H9 (cell line): ENCODE data around the gene USP21. TPM values are rescaled to one million over a fixed set of nuclear protein-coding genes. Genes with fewer than 3 reads are reported as not detected.

Experiments used
- DNase-seq: peaks from one replicate; pipeline ENCODE4 v3.0.0-alpha.2; 2017
- H2AFZ ChIP-seq: one replicate; pipeline ENCODE4 v1.6.1; 2013; ENCODE audit warnings: mild to moderate bottlenecking, low read length, control low read depth, moderate library complexity
- H2AK5ac ChIP-seq: 2 replicates; pipeline ENCODE4 v1.6.1; 2013; ENCODE audit warnings: low read length, control low read depth, mixed read lengths; ENCODE audit not compliant: insufficient read length
- H2BK120ac ChIP-seq: one replicate; pipeline ENCODE4 v1.6.1; 2013; ENCODE audit warnings: low read depth, mild to moderate bottlenecking, low read length, control low read depth, inconsistent platforms; ENCODE audit not compliant: poor library complexity, severe bottlenecking
- H2BK12ac ChIP-seq: 2 replicates; pipeline ENCODE4 v1.6.1; 2013; ENCODE audit warnings: low read length, control low read depth, mixed read lengths, low read depth; ENCODE audit not compliant: insufficient read length
- H2BK15ac ChIP-seq: 2 replicates; pipeline ENCODE4 v1.6.1; 2013; ENCODE audit warnings: low read depth, low read length, control low read depth
- H2BK20ac ChIP-seq: one replicate; pipeline ENCODE4 v1.6.1; 2013; ENCODE audit warnings: low read depth, mild to moderate bottlenecking, low read length, control low read depth, inconsistent platforms; ENCODE audit not compliant: poor library complexity, severe bottlenecking
- H2BK5ac ChIP-seq: 2 replicates; pipeline ENCODE4 v1.6.1; 2013; ENCODE audit warnings: low read length, control low read depth, mixed read lengths; ENCODE audit not compliant: insufficient read length
- H3K14ac ChIP-seq: 2 replicates; pipeline ENCODE4 v1.6.1; 2013; ENCODE audit warnings: low read length, control low read depth; ENCODE audit not compliant: insufficient read depth
- H3K18ac ChIP-seq: 2 replicates; pipeline ENCODE4 v1.6.1; 2013; ENCODE audit warnings: low read depth, mild to moderate bottlenecking, mixed read lengths, low read length, control low read depth; ENCODE audit not compliant: insufficient read length
- H3K23ac ChIP-seq: 2 replicates; pipeline ENCODE4 v1.6.1; 2013; ENCODE audit warnings: low read length, control low read depth, mixed read lengths, low read depth; ENCODE audit not compliant: insufficient read length
- H3K23me2 ChIP-seq: 2 replicates; pipeline ENCODE4 v1.6.1; 2013; ENCODE audit warnings: low read depth, mild to moderate bottlenecking, mixed read lengths, low read length, control low read depth; ENCODE audit not compliant: insufficient read length, poor library complexity, severe bottlenecking
- H3K27ac ChIP-seq: 2 replicates; pipeline ENCODE4 v1.5.1; 2013; ENCODE audit warnings: low read length, control low read depth, mixed read lengths, low read depth; ENCODE audit not compliant: insufficient read length
- H3K27me3 ChIP-seq: 2 replicates; pipeline ENCODE4 v1.6.1; 2013; ENCODE audit warnings: low read length, control low read depth, inconsistent platforms; ENCODE audit not compliant: insufficient read depth
- H3K4ac ChIP-seq: 2 replicates; pipeline ENCODE4 v1.6.1; 2013; ENCODE audit warnings: low read depth, mild to moderate bottlenecking, control low read depth, inconsistent platforms, low read length, moderate library complexity
- H3K4me1 ChIP-seq: 2 replicates; pipeline ENCODE4 v1.6.1; 2013; ENCODE audit warnings: low read length, control low read depth, inconsistent platforms; ENCODE audit not compliant: insufficient read depth
- H3K4me2 ChIP-seq: 2 replicates; pipeline ENCODE4 v1.6.1; 2013; ENCODE audit warnings: low read length, control low read depth, mixed read lengths; ENCODE audit not compliant: insufficient read length, insufficient read depth
- H3K56ac ChIP-seq: 2 replicates; pipeline ENCODE4 v1.6.1; 2013; ENCODE audit warnings: low read depth, mild to moderate bottlenecking, mixed read lengths, low read length, control low read depth; ENCODE audit not compliant: insufficient read length
- H3K79me1 ChIP-seq: 2 replicates; pipeline ENCODE4 v1.6.1; 2013; ENCODE audit warnings: low read depth, mild to moderate bottlenecking, moderate library complexity, low read length, control low read depth, inconsistent platforms; ENCODE audit not compliant: insufficient read depth, poor library complexity, severe bottlenecking
- H3K79me2 ChIP-seq: 2 replicates; pipeline ENCODE4 v1.6.1; 2013; ENCODE audit warnings: low read length, control low read depth, inconsistent platforms; ENCODE audit not compliant: insufficient read depth
- H3K9ac ChIP-seq: 2 replicates; pipeline ENCODE4 v1.6.1; 2013; ENCODE audit warnings: low read length, control low read depth, mixed read lengths; ENCODE audit not compliant: insufficient read length; ENCODE audit errors: extremely low read depth
- H3K9me3 ChIP-seq: one replicate; pipeline ENCODE4 v1.6.1; 2013; ENCODE audit warnings: low read depth, low read length, inconsistent platforms; ENCODE audit not compliant: control insufficient read depth
- H3T11ph ChIP-seq: one replicate; pipeline ENCODE4 v1.6.1; 2013; ENCODE audit warnings: mild to moderate bottlenecking, low read length, control low read depth, inconsistent platforms
- H4K20me1 ChIP-seq: one replicate; pipeline ENCODE4 v1.6.1; 2013; ENCODE audit not compliant: control insufficient read depth, insufficient read length, insufficient read depth
- H4K5ac ChIP-seq: 2 replicates; pipeline ENCODE4 v1.6.1; 2013; ENCODE audit warnings: low read depth, mild to moderate bottlenecking, mixed read lengths, low read length, control low read depth; ENCODE audit not compliant: insufficient read length
- H4K8ac ChIP-seq: replicated peaks from 2 replicates; pipeline ENCODE4 v1.6.1; 2013; ENCODE audit warnings: low read length, control low read depth, mixed read lengths, low read depth; ENCODE audit not compliant: insufficient read length
- H4K91ac ChIP-seq: 2 replicates; pipeline ENCODE4 v1.6.1; 2013; ENCODE audit warnings: low read depth, mild to moderate bottlenecking, moderate library complexity, mixed read lengths, low read length, control low read depth; ENCODE audit not compliant: insufficient read length
- H3K27ac Mint-ChIP-seq, 3 experiments: 2 replicates in 2 of 3; 3 replicates in 1 of 3; pipeline ENCODE4 v1.8.0; 2020 to 2021; ENCODE audit warnings: mixed read lengths in 3 of 3, mild to moderate bottlenecking in 1 of 3, moderate library complexity in 1 of 3
- H3K27me3 Mint-ChIP-seq: 2 replicates; pipeline ENCODE4 v1.8.0; 2021; ENCODE audit warnings: low read depth, mild to moderate bottlenecking, moderate library complexity, mixed read lengths
- H3K36me3 Mint-ChIP-seq, 3 experiments: 2 replicates in 2 of 3; 3 replicates in 1 of 3; pipeline ENCODE4 v1.8.0; 2020 to 2021; ENCODE audit warnings: low read depth in 3 of 3, mixed read lengths in 3 of 3; ENCODE audit not compliant: insufficient read depth in 1 of 3
- H3K4me1 Mint-ChIP-seq, 2 experiments: 2 replicates each; pipeline ENCODE4 v1.8.0; 2020; ENCODE audit warnings: mixed read lengths in 2 of 2
- H3K4me3 Mint-ChIP-seq, 2 experiments: 2 replicates in 1 of 2; 3 replicates in 1 of 2; pipeline ENCODE4 v1.8.0; 2020 to 2021; ENCODE audit warnings: mild to moderate bottlenecking in 2 of 2, mixed read lengths in 2 of 2, moderate library complexity in 1 of 2
- H3K9me3 Mint-ChIP-seq, 2 experiments: 2 replicates in 1 of 2; 3 replicates in 1 of 2; pipeline ENCODE4 v1.8.0; 2020; ENCODE audit warnings: mild to moderate bottlenecking in 2 of 2, mixed read lengths in 2 of 2, moderate library complexity in 1 of 2
- CTCF ChIP-seq: fragments of 200-600 bp; sonication (generic); conservative IDR thresholded peaks from 3 replicates; pipeline ENCODE4 v1.8.0; 2021; ENCODE audit warnings: antibody characterized with exemption, mild to moderate bottlenecking
- WGBS: extraction: QIAGEN DNeasy Blood & Tissue Kit; methylation state at CpG from one replicate; pipeline ENCODE4 v1.1.7; 2013; ENCODE audit warnings: missing lambda C conversion rate, low lambda C conversion rate, mixed read lengths; ENCODE audit not compliant: insufficient read length; ENCODE audit errors: extremely low coverage; 5-methylcytosine and 5-hydroxymethylcytosine counted together
- total RNA-seq: library from RNA; stranded (reverse); gene quantifications from 2 replicates; pipeline ENCODE4 v1.2.1, GENCODE V29; 2021

Gene USP21
- total RNA-seq, 1 experiment from 2014 or later = 17.9 TPM

GRCh38 chr1:161190962-161191521, 31.7 kb downstream of the USP21 start:
- Histone ChIP-seq H2BK120ac (no peak overlapping the region), H3K23ac (no peak overlapping the region), H4K91ac (no peak overlapping the region), H2AFZ (no peak overlapping the region), H3K18ac (no peak overlapping the region), H3K4ac (no peak overlapping the region), H3K27me3 (no peaks in the 10 kb centered on the region), H3K79me1 (no peaks in the 10 kb centered on the region), H2BK20ac (no peak overlapping the region), H2AK5ac (no peak overlapping the region), H3K4me1 (no peaks in the 10 kb centered on the region), H3K27ac (no peak overlapping the region), H3K4me2 (no peak overlapping the region), H3T11ph (no peak overlapping the region), H3K79me2 (no peaks in the 10 kb centered on the region), H2BK15ac (no peak overlapping the region), H4K5ac (no peak overlapping the region), H2BK5ac (no peak overlapping the region), H4K20me1 (no peaks in the 10 kb centered on the region), H3K14ac (no peak overlapping the region), H3K23me2 (no peaks in the 10 kb centered on the region), H3K56ac (no peak overlapping the region), H3K9me3 (no peaks in the 10 kb centered on the region), H2BK12ac (no peak overlapping the region), H3K9ac (no peak overlapping the region), H4K8ac (no peak overlapping the region)
- Mint-ChIP-seq H3K27ac (peak overlapping the region in 2 of 3 experiments; percentile 49 to 65; a peak in 2 of 7 replicates), H3K36me3 (peaks cover 0 to 27% (median 14%) of the 10 kb centered on the region in 3 experiments; a peak in 4 of 7 replicates), H3K4me3 (no peak overlapping the region), H3K4me1 (peaks cover 3 to 10% of the 10 kb centered on the region in 2 experiments), H3K9me3 (no peaks in the 10 kb centered on the region), H3K27me3 (no peaks in the 10 kb centered on the region)
- DNase-seq = peak; percentile 48
- WGBS = no CpG with 5 or more reads among the region's 22 CpGs
- TF ChIP-seq CTCF = no peak
